ENCODE data around the gene PIK3R6.

Gene PIK3R6, protein sequence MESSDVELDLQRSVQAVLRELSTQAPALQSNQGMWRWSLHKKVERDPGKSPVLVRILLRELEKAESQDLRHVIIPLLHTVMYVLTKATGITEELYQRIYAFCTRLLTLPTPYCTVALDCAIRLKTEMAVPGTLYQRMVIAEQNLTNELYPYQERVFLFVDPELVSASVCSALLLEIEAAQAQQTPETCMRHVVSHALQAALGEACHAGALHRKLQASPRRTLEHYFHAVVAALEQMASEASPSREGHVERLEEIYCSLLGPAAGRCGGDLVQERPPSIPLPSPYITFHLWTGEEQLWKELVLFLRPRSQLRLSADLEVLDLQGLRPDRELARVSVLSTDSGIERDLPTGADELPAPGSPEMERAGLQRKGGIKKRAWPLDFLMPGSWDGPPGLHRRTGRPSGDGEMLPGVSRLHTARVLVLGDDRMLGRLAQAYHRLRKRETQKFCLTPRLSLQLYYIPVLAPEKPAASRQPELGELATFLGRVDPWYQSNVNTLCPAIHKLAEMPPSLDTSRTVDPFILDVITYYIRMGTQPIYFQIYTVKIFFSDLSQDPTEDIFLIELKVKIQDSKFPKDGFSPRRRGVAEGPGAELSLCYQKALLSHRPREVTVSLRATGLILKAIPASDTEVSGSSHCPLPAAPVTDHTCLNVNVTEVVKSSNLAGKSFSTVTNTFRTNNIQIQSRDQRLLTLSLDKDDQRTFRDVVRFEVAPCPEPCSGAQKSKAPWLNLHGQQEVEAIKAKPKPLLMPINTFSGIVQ

DNA sequence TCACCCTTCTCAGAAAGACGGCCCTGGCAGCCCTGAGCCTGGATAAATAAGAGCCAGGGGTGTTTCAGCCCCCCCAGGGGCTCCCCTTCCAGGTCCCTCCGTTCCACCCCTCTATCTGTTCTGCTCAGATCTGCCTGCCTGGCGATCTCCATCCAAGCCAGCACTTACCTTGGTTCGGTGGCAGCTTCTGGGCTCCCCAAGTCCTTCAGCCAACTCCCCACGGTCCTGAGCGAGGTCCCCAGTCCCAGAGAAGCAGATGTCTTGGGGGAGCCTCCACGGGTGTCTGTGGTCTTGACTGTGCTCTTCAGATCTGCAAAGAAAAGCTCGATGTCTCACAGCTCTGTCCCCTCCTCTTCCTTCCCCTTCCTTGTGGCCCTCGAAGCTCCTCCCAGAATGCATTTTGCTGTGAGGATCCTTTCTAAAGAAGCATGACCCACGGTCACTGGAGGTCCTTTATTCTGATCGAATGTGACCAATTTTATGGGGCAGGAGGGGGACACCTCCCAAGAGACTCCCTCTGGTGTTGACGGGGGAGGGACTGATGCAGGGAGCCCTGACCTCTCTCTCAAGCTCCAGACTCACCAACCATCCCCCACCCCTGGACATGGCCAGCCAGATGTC, at the start of gene PIK3R6:
PIK3R6 (minus strand) TSS at position 314 of the 621 bp plus-strand sequence. CDS start 17,880 bp downstream, outside the sequence.
- no peak for DNase-seq

DNA sequence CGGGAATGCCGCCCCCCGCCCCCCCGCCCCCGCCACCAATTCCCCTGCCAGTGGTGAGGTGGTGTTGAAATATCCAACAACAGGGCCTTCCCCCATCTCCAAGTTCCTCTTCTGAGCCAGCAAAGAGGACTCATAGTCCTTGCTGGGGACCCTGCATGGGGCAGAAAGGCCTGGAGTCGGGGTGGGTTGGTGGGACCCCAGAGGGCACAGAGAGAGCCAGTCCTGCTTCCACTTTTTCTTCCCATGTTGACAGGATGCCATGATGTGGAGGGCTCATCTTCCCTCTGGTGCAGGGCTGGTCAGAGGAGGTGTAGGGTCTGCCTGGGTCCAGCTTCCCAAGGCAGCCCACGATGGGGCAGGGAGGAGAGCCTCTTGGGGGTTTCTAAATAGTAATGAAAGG, 49.0 kb upstream of the PIK3R6 start:
- no peak for DNase-seq

DNA sequence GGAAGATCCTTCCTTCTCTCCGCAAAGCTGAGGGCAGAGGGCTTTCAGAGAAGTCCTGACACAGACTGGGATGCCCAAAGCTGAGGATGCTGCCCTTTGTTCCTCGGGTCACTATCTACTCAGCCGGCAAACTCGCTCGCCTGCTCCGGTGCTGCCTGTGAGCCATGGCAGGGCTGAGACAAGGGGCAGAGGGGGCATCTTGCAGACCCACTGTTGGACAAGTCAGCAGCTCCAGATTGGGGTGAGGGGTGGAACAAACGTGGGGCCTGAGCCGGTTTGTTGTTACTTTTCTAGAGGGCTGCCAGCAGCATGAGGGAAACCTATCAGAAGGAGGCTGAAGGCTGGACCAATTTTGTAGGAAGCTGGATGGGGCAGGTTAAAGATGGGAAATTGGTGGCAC, 47.1 kb upstream of the PIK3R6 start:
- DNase-seq = no peak

DNA sequence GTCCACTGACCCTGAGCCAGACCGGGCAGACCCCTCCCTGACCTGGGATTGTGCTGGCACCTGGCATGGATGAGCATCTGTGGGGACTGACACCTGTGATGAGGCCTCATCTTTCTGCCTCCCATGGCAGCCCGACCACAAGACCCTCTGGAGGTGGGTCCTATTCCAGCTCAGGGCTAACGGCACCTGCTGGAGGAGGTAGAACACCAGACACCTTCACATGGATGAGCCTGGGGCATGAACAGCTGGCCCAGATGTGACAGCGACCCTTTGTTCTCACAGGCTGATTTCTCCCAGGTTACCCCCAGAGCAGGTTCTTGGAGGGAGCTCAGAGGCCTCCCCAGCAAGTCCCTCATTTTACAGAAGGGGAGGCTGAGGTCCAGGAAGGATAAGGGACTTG, 46.4 kb upstream of the PIK3R6 start:
- no peak for DNase-seq

DNA sequence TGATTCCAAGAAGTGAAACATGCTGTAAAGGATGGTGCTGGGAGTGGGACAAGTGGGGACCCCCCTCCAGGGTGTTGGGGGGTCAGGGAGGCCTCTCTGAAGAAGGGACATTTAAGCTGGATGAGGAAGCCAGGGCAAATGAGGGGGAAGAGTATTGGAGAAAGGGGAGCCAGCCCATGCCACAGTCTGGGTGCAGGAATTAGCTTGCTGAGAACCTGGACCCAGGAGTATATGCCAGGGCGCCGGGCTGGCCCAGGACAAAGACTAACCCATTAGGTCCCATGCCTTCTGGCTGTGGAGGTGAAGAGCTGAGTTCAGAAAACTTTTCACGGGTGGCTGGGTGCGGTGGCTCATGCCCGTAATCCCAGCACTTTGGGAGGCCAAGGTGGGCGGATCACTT, 45.6 kb upstream of the PIK3R6 start:
- DNase-seq = no peak

DNA sequence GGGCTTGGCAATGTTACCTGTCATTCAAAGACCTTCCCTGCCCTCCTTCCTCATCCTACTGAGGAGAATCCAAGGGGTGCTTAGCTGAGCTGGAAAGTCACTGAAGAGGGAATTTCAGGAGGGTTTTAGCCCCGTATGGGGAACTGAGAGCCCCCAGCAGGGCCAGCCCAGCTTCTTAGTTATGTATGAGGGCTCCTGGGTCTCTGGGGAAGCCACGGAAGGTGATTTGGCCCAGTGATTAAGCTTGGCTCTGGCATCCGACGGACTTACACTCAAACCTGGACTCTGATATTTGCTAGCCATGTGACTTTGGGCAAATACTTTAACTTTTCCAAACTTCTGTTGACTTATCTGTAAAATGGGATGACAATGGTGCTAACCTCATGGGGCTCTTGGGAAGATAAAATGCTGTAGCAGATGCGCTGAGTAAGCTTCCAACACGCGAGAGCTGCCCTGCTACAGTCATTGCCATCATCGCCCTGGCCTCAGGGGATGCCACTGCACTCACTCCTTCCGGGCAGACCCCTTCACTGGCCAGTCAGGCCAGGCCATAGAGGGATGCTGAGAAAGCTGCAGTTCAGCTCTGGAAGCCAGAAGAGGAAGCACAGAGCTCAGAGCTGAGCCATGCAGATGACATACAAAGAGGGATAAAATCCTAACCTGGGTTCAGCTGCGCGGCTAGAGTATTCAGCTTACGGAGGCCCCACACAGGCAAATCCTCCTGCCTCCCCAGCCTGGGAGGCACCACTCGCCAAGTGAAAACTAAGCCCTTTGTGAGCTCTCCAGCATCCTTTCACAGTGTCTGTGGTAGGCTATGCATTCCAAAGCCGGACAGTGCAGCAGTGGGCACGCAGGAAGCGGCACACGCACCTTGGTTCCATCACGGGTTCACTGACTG, 44.9 kb upstream of the PIK3R6 start:
- DNase-seq = no peak

DNA sequence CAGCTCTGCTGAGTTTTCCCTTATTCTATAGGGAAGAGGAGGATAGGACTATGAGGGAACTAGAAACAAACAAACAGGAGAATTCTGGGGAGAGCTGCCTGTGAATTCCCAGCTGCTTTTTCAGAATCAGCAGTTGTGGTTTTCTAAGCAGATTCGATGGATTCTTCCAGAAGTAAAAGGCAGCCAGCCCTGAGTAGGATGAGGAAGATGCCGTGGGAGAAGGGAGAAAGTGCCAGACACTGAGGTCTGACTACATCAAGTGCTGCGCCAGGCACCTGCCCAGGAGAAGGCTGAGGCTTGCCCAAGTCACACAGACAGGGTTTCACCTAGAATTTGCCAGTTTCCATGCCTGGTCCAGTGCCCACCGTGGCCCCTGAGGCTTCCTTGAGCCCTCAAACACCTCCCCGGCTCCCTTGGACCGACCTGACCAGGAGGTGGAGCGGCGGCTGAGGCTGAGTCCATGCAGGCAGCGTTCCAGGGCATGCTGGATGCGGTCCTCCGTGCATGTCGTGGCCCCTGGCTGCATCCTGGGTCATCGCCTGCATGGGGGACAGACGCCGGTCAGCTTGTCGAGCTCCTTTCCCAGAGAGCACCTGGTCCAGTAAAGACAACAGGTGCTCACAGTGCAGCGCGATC, 43.6 kb upstream of the PIK3R6 start:
- DNase-seq = no peak

DNA sequence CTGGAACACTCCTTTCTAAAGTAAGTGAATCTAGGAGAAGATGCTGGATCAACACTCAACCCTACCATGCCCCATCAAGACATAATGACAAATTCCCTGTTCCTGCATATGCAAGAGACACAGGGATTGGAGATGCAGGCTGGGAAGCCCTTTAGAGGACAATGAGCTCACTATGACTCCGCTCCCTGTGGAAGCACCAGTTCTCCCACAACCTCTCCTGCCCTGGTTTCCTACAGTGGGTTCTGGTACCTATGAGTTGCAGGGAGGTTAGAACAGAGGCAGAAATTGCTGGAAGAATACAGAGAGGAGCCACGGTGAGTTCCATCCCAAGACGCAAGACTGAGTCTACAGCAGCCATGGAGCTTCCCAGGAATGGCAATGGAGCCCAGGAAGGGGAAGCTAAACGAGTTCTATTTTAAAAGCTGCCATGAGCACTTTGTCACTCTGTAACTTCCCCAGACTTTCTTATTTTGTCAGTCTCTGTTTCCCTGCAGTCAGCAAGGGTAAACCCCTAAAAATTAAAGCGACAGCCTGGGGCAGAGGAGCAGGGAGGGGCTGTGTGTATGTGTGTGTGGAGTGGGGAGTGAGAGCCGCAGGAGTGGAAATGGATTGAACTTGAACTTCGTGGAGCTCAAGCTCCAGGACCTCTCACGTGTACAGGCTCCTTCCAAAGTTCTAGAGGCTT, 42.3 kb upstream of the PIK3R6 start:
- no peak for DNase-seq

DNA sequence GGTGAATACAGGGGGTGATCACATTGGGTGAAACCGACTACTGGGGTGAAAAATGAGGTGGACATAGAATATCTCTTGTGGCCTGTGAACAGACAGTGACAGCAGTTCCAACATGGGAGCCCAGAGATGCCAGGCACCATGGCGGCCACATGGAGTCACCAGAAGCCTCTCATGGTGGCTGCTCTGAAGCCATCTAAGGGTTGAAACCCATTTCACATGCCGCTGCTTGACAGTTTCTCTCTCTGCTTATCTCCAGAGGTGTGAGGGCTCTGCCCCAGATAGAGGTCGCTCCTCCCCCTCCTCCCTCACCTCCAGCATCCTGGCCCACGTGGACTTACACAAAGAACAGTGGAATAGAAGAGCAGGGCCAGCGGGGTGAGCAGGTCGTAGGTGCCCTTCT, 37.9 kb upstream of the PIK3R6 start:
- no peak for DNase-seq

DNA sequence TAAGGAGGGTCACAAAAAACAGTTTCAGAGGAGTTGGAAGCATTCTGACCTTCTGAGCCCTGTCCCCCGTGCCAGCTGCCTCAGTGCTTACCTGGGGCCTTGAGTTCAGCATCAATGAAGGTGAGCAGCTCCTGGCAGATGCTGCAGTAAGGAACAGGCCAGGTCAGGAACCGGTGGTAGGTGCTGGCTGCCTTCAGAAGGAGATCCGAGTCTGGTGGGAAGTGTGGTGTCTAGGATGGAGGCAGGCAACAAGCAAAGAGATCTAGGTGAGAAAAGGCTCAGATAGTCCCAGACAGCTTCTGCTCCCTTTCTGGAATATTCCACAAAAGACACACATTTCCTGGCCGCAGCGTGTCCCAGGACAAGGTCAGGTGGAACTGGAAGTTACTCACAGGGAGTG, 37.2 kb upstream of the PIK3R6 start:
- no peak for DNase-seq

DNA sequence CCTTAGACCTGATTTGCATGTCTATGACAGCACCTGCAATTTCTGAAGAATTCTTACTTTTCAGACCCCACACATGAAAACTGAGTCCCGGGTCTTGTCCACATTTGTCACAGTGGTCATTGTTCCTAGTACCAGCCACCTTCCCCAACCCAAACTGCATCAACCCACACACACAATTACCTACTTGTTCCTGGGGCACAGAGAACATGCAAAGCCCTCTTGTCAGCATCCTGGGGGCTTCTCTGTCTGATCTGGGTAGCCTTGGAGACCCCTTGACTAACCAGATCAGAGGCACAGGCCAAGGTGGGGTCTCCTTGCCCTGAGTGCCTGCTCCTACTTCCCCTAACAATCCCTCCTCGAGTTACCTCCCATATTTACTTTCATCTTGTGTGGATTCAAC, 36.7 kb upstream of the PIK3R6 start:
- no peak for DNase-seq

DNA sequence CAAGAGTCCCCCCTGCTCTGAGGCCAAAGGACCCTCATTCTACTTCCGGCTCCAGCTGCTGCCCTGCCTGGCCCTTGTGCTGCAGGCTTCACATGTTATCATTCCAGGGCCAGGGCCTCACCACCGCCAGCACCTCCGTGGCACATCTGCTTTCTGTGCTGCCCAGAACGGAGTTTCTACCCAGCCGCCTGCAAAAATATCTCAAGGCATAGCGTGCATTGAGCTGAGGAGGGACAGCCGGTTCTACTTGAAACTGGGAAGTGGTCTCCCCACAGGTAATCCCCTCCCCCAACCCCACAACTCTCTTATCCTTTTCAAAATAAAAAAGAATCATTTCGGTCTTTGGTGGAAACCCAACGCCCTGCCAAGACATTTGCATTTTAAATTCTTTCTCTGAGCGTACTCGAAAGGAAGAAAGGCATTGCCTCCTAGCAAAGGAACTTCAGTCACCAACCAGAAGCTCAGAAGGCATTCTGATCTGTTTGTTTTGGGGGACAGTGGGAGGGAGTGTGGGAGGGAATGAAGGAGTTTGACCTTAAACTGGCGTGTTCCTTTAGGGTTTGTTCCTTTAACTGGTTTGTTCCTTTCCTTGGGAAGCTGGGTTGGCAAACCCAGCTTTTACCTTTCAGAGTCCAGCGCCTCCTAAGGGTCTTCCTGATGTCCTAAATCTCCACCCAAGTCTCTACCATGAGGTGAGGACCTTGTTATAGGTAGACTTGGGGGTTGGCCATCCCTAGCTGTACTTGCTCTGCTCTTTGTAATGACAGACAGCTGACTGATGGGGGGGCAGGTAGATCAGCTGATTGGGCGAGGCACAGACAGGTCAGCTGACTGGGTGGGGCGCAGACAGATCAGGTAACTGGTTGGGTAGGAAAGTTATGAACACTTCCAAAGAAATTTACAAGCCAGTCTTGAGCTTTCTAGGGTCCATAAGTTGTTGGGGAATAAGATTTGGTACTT, 33.4 kb upstream of the PIK3R6 start:
- DNase-seq = no peak

DNA sequence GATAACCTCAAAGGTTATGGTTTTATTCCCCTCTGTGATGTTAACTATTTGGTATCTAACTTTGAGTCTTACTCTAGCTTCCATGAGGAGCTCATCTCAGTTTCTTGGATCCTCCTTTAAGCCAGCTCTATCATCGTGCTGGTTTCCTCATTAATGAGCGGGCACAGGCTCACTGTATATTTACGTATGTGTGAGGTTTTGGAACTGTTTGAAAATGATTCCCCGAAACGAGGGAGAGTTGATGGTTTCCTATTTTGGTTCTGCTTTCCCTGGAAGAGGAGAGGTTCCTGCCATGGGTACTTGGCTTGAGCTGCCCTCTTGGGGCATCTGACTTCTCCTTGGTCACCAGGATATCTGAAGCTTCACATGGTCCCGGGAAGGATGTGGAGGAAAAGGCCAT, 32.7 kb upstream of the PIK3R6 start:
- no peak for DNase-seq

DNA sequence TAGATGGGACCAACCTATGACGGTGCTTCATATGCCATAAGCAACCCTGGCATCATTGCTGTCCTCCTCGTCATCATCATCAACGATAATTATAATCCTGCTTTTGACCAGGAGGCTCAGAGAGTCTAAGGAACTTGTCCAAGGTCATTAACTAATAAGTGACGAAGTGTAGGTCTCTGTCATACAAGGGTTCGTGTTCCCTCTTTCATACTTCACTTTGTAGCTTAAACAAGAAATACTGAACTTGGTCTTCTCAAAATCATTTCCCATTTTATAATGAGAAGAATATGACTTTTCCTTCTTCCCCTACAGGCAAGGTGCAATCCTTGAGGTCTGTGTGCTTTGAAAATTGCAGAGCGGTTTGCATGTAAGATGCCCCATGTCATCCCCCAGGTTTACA, 31.2 kb upstream of the PIK3R6 start:
- DNase-seq = no peak

DNA sequence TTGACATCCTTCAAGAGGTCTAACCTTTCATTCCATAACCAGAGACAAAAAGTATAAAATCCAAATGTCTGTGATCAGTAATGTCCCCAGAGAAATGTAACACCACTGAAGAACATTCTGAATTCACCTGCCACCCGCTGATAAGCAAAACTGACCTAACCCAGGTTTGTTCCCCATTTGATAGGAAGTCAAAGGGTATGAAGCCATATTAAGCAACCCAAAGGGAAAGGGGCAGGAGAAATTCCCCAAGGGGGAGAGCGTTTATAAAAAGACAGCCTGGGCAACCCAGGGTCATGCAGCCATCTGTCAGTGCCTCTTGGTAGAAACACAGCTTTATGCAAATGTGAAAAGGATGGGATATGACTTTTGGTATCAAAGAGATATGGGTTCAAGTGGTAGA, 30.7 kb upstream of the PIK3R6 start:
- no peak for DNase-seq

DNA sequence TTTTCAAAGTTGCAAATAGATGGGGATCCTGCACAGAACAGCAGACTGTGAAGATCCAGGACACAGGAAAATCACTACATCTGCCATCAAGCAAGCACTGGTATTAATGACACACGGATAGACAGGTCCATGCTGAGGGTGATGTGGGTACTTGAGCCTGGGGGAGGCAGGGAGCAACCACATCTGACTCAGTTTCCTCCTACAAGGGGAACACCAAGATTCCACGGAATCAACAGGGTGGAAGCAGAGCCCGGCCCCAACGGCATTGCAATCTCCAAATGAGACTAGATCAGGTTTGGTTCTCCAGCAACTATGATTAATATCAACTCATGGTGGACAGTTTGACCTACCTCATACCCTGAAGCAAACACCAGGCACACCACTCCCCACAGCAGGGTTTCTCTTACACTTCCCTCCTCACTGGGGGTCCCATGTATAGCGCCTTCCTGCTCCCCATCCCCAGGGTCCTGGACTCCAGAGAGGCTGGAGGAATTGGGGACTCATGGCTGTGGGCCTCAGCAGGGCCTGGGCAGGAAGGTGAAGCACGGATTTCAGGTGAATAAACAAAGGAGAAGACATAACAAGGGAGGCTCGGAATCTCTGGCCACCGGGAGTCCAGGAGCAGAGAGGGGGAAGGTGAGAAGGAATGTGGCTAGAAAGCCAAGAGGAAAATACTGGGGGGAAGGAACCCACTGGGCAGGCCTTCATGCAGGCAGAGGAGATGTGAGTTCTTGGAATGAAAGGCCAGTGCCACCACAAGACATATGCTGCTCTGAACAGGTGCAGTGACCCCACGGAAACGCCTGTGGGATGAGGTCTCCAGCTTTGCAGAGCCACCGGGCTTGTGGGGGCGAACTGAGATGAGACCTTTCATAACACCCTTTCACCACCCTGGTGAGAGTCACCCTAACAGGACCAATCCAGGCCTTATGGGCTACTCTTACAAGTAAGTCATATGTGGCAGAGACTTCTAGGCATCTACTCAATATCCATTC, 29.5 kb upstream of the PIK3R6 start:
- no peak for DNase-seq

DNA sequence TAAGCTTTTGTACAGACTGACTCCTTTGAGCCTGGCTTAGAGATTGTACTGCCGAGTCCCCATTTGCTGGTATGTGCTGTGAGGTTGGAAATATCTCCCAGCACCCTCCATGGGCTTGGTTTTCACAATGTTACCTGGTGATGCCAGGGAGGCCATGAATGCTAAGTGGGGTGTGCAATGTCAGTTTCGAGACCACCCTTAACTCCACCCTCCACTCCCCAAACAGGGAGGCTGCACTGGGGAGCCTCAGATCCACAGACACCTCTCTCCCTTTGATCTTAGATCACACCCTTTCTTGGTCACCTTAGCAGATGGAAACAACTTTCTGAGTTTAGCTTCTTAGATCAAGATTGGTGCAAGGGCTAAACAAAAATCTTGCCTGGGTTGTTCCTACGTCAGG, 28.6 kb upstream of the PIK3R6 start:
- DNase-seq = no peak

DNA sequence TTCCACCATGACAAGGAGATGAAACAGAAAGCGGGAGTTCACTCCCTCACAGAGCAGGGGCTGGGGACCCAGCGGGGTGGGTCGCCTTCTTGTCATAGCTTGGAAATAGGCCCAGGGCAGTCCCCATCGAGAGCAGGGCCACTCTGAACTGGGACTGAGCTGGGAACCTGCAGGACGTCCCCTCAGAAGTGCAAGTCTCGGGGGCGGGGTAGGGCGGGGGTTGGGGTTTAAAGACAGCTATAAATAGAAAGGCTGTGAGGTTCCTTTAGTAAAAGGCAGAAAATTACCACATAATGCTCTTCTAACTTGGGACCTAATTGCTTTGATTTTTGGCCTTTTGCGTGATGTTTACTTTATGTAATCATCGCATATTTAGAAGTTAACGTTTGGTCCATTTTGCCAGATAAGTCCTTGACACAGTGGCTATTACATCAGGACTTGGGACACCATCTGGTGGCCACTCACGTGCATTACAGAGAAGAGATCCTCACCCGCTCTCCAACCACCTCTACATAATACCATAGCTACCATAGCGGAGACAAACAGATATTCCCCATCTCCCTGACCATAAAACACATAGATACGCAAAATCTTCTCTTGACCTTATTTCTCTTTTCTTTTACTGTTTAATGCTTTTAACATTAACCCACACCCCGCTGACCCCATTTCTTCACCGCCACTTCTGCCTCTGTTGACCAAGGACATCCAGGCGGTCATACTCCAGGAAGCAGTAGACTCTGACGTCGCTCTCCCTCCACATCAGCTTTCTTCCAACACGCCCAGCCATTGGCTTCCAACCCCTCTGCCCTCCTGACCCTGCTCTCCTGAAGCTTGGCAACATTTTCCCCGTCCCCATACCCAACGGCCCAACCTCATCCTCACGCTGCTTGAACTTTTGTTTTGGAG, 27.5 kb upstream of the PIK3R6 start:
- peak; percentile 78 for DNase-seq
